ENCODE results near the gene CHRNE. TPM values are rescaled to one million over a fixed set of nuclear protein-coding genes. Genes with fewer than 3 reads are reported as not detected.

Gene CHRNE
- total and polyA plus RNA-seq, 2 donors (not counting 1 experiment from before 2014, with no cell fraction given) = 0.99 to 4.7 TPM

DNA sequence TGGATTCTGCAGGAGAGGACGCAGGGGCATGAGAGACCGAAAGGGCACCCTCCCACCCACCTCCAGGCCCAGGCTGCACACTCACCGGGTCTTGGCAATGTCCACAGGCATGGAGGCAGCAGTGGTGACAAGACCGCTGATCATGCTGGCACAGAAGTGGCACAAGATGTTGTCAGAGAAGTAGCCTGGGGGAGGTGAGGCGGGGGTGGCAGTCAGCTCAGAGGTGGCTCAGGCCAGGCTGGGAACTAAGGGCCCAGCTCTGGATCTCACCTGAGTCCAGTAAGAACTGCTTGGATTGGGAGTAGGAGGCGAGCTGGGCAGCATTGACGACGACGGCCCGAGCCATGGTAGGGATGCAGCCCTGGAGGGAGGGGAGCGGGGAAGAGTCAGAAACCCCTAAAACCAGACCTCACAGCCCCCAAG is 35.2 kb upstream of the CHRNE start:
- POLR2A ChIA-PET = no interaction called here
- peaks cover 0 to 29% of the 10 kb centered on the region in 2 experiments for H3K36me3 ChIP-seq (replicated peaks in 1 of 2; ENCODE audit: control extremely low read depth in 1 of 2, control insufficient read depth in 1 of 2, extremely low read depth in 1 of 2, insufficient read depth in 2 of 2, low read length in 1 of 2)
- H3K27ac ChIP-seq (ENCODE audit: low read length in 2 of 2) = no peak overlapping the region
- TF ChIP-seq EZH2 (IDR thresholded peaks at IDR 0.05; ENCODE audit: borderline replicate concordance, insufficient read depth, low read depth, low read length, poor library complexity, severe bottlenecking) = no peak
- TF ChIP-seq, protein P1, sequence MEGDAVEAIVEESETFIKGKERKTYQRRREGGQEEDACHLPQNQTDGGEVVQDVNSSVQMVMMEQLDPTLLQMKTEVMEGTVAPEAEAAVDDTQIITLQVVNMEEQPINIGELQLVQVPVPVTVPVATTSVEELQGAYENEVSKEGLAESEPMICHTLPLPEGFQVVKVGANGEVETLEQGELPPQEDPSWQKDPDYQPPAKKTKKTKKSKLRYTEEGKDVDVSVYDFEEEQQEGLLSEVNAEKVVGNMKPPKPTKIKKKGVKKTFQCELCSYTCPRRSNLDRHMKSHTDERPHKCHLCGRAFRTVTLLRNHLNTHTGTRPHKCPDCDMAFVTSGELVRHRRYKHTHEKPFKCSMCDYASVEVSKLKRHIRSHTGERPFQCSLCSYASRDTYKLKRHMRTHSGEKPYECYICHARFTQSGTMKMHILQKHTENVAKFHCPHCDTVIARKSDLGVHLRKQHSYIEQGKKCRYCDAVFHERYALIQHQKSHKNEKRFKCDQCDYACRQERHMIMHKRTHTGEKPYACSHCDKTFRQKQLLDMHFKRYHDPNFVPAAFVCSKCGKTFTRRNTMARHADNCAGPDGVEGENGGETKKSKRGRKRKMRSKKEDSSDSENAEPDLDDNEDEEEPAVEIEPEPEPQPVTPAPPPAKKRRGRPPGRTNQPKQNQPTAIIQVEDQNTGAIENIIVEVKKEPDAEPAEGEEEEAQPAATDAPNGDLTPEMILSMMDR (IDR thresholded peaks at IDR 0.05) = no peak
- no peak for DNase-seq
- H3K4me3 ChIP-seq (ENCODE audit: control extremely low read depth in 1 of 5, extremely low read depth in 1 of 5, insufficient read depth in 1 of 5, low read depth in 2 of 5, low read length in 4 of 5) = no peak overlapping the region
- no peak overlapping the region for H3K4me2 ChIP-seq (replicated peaks; ENCODE audit: low read depth, low read length, poor library complexity, severe bottlenecking)
- H4K20me1 ChIP-seq (ENCODE audit: control insufficient read depth, insufficient read depth, low read length, poor library complexity, severe bottlenecking) = no peaks in the 10 kb centered on the region
- no peak overlapping the region for H3K27ac Mint-ChIP-seq
- no peaks in the 10 kb centered on the region for H3K9me3 ChIP-seq (ENCODE audit: control extremely low read depth in 1 of 3, control insufficient read depth in 2 of 3, insufficient read depth in 1 of 3, low read length in 2 of 3)
- H3K4me3 Mint-ChIP-seq = peak overlapping the region; percentile 89
- peaks cover 37 to 47% of the 10 kb centered on the region in 2 donors for H3K4me1 ChIP-seq (ENCODE audit: control insufficient read depth in 2 of 2, insufficient read depth in 2 of 2, low read length in 2 of 2)
- WGBS (ENCODE audit: insufficient coverage) = 94% methylated on average over 6 of the region's 11 CpGs
- no peak for ATAC-seq (ENCODE audit: low read depth)
- no peak overlapping the region for H2AFZ ChIP-seq (ENCODE audit: insufficient read depth, low read depth, low read length, poor library complexity, severe bottlenecking)
- peaks cover 55% of the 10 kb centered on the region for H3K4me1 Mint-ChIP-seq
- intact Hi-C loops (cut with micrococcal nuclease) = loop anchor here (2.0 kb wide), 1 partner anchor 29 kb away; no protein-coding TSS in a partner anchor
- peaks cover 35% of the 10 kb centered on the region for H3K79me2 ChIP-seq (ENCODE audit: control insufficient read depth, insufficient read depth, low read length)
- CTCF ChIA-PET = interaction anchor here (0.5 to 3.1 kb wide), 2 partner anchors 41 to 568 kb away, joined by 3 to 12 read pairs; no protein-coding TSS in a partner anchor
- peaks cover 0 to 10% (median 2%) of the 10 kb centered on the region in 4 experiments for H3K27me3 ChIP-seq (replicated peaks in 1 of 4; ENCODE audit: control extremely low read depth in 1 of 4, control insufficient read depth in 3 of 4, insufficient read depth in 4 of 4, low read length in 3 of 4)
- H3K9ac ChIP-seq (ENCODE audit: low read length) = no peak overlapping the region
- peaks cover 10% of the 10 kb centered on the region for H3K27me3 Mint-ChIP-seq
- H3K9me3 Mint-ChIP-seq (ENCODE audit: insufficient read depth) = no peaks in the 10 kb centered on the region

DNA sequence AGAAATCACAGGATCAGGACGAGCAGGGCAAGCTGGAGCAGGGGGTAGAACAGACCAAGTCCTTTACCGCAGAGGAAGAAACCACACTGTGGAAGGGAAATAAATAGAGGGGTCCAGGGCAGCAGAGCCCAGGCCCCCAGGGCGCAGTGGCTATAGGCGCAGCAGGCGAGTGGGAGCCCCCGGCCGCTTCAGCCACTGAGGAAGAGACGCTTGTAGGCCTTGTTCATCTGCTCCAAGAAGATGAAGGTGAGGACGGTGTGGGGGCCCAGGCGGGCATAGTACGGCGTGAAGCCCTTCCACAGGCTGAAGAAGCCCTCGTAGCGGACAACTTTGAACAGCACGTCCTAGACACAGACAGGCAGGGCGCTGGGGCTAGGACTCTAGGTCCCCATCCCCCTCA is 34.7 kb upstream of the CHRNE start:
- Histone ChIP-seq H3K4me1 (ENCODE audit: control insufficient read depth in 2 of 2, insufficient read depth in 2 of 2, low read length in 2 of 2) (peaks cover 32 to 42% of the 10 kb centered on the region in 2 donors), H3K27ac (ENCODE audit: low read length in 2 of 2) (no peak overlapping the region), H3K4me2 (replicated peaks; ENCODE audit: low read depth, low read length, poor library complexity, severe bottlenecking) (no peak overlapping the region), H3K27me3 (replicated peaks in 1 of 4; ENCODE audit: control extremely low read depth in 1 of 4, control insufficient read depth in 3 of 4, insufficient read depth in 4 of 4, low read length in 3 of 4) (peaks cover 0 to 13% (median 2%) of the 10 kb centered on the region in 4 experiments), H3K36me3 (replicated peaks in 1 of 2; ENCODE audit: control extremely low read depth in 1 of 2, control insufficient read depth in 1 of 2, extremely low read depth in 1 of 2, insufficient read depth in 2 of 2, low read length in 1 of 2) (peaks cover 0 to 24% of the 10 kb centered on the region in 2 experiments), H3K9ac (ENCODE audit: low read length) (no peak overlapping the region), H2AFZ (ENCODE audit: insufficient read depth, low read depth, low read length, poor library complexity, severe bottlenecking) (no peak overlapping the region), H3K79me2 (ENCODE audit: control insufficient read depth, insufficient read depth, low read length) (peaks cover 30% of the 10 kb centered on the region), H4K20me1 (ENCODE audit: control insufficient read depth, insufficient read depth, low read length, poor library complexity, severe bottlenecking) (no peaks in the 10 kb centered on the region), H3K4me3 (ENCODE audit: control extremely low read depth in 1 of 5, extremely low read depth in 1 of 5, insufficient read depth in 1 of 5, low read depth in 2 of 5, low read length in 4 of 5) (no peak overlapping the region), H3K9me3 (ENCODE audit: control extremely low read depth in 1 of 3, control insufficient read depth in 2 of 3, insufficient read depth in 1 of 3, low read length in 2 of 3) (no peaks in the 10 kb centered on the region)
- no peaks in the 10 kb centered on the region for H3K9me3 Mint-ChIP-seq (ENCODE audit: insufficient read depth)
- intact Hi-C loops (cut with micrococcal nuclease) = no loop called here
- CTCF ChIA-PET = no interaction called here
- DNase-seq = no peak
- POLR2A ChIA-PET = no interaction called here
- H3K27me3 Mint-ChIP-seq = peaks cover 11% of the 10 kb centered on the region
- 97% methylated on average over 16 of the region's 16 CpGs for WGBS (ENCODE audit: insufficient coverage)
- H3K4me1 Mint-ChIP-seq = peaks cover 50% of the 10 kb centered on the region
- H3K4me3 Mint-ChIP-seq = peak overlapping the region; percentile 89
- ATAC-seq (ENCODE audit: low read depth) = no peak
- H3K27ac Mint-ChIP-seq = peak overlapping the region; percentile 37
- TF ChIP-seq, protein P1 (IDR thresholded peaks at IDR 0.05) = no peak
- no peak for TF ChIP-seq EZH2 (IDR thresholded peaks at IDR 0.05; ENCODE audit: borderline replicate concordance, insufficient read depth, low read depth, low read length, poor library complexity, severe bottlenecking)

Measured in B cell (primary cell).